Measurements from ENCODE around the gene FAM200B. TPM values are rescaled to one million over a fixed set of nuclear protein-coding genes. Genes with fewer than 3 reads are reported as not detected.

FAM200B gene
- total RNA-seq = 10 to 100 TPM; 41.8 to 48.9 TPM
- polyA plus RNA-seq (ENCODE audit: insufficient read depth, low read depth, low replicate concordance) = 75.2 TPM
- long read RNA-seq, donor 1, full-length matches to known transcripts = 32 of 38 reads
- long read RNA-seq, donor 1, partial matches to known transcripts = 6 of 38 reads
- long read RNA-seq, donor 1, other reads (novel, unspliced or antisense) = 0 of 38 reads
- long read RNA-seq, donor 2, full-length matches to known transcripts = 14 of 14 reads
- long read RNA-seq, donor 2, partial matches to known transcripts = 0 of 14 reads
- long read RNA-seq, donor 2, other reads (novel, unspliced or antisense) = 0 of 14 reads

DNA sequence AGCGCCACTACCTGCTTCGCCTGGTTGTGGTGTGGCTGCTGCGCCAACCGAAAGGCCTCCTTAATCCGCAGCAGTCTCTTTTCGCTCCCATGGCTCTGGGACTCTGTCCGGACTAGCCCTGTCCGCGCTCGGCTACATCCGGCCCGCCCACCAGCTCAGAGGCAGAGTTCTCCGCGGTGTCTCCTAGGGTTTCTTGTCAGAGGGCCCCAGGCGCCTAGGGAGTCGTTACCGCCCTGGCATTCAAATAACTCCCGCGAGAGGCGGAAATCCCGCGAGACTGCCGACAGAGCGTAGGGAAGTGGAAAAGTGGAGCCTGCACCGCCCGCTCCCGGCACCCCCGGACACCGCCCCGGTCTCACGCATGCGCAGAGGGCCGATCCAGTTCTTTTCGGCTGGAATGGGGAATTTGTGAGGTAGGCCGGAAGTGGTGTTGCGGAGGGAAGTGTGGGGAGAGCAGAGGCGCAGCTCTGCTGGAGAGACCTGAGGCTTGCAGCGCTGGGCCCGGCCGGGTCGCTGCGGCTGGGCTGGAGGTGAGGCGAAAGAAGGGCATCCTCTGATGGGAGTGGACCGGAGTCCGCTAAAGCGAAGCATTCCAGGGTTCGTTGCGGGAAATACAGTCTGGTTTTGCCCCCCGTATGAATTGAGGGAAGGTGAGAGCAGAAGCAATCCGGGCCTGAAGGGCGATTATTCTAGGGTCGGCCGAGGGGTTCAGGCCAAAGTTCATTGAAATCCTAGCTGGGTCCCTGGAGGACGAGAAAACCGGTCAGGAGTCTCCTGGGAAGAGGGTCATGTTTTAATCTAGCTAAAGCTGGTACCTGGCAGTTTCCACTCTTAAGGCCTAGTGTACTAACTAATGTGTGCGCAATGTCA is at the start of gene FAM200B:
TSS of gene FAM200B (plus strand) at position 456 of the 870 bp plus-strand sequence. CDS start 5,151 bp downstream, outside the sequence.
- Histone ChIP-seq H3K9me3 (no peaks in the 10 kb centered on the region), H3K27ac (peak within 1 kb of the TSS; percentile 75 to 90), H3K36me3 (ENCODE audit: low read depth, missing control alignments) (no peaks in the 10 kb centered on the region), H3K4me1 (no peaks in the 10 kb centered on the region), H3K4me3 (peak within 1 kb of the TSS; percentile 77 to 79), H3K27me3 (no peaks in the 10 kb centered on the region)
- peak; percentile 99 for DNase-seq
- intact Hi-C loops (cut with DNase I; ENCODE audit: low total_unique reads) = no loop called here
- 1% methylated on average over 26 to 56 of the region's 56 CpGs for WGBS, 2 donors
- TF ChIP-seq, protein P1, sequence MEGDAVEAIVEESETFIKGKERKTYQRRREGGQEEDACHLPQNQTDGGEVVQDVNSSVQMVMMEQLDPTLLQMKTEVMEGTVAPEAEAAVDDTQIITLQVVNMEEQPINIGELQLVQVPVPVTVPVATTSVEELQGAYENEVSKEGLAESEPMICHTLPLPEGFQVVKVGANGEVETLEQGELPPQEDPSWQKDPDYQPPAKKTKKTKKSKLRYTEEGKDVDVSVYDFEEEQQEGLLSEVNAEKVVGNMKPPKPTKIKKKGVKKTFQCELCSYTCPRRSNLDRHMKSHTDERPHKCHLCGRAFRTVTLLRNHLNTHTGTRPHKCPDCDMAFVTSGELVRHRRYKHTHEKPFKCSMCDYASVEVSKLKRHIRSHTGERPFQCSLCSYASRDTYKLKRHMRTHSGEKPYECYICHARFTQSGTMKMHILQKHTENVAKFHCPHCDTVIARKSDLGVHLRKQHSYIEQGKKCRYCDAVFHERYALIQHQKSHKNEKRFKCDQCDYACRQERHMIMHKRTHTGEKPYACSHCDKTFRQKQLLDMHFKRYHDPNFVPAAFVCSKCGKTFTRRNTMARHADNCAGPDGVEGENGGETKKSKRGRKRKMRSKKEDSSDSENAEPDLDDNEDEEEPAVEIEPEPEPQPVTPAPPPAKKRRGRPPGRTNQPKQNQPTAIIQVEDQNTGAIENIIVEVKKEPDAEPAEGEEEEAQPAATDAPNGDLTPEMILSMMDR (IDR thresholded peaks at IDR 0.05) = peak in 2 of 3 experiments; percentile 14 to 17
- peak; percentile 32 for TF ChIP-seq POLR2A (IDR thresholded peaks at IDR 0.05)

- no peaks in the 10 kb centered on the region for H3K36me3 ChIP-seq (ENCODE audit: low read depth, missing control alignments)
- 96 to 100% methylated on average over 1 of the region's 1 CpG for WGBS, 2 donors
- no peak overlapping the region for H3K27ac ChIP-seq
- no peak for DNase-seq
- no peaks in the 10 kb centered on the region for H3K9me3 ChIP-seq
- intact Hi-C loops (cut with DNase I; ENCODE audit: low total_unique reads) = no loop called here
- H3K4me1 ChIP-seq = no peaks in the 10 kb centered on the region
- TF ChIP-seq, protein P1 (IDR thresholded peaks at IDR 0.05) = no peak
- TF ChIP-seq POLR2A (IDR thresholded peaks at IDR 0.05) = no peak
- no peak overlapping the region for H3K4me3 ChIP-seq
- no peaks in the 10 kb centered on the region for H3K27me3 ChIP-seq
Observed at GRCh38 chr4:15636818-15637217, 44.8 kb upstream of the FAM200B start.

GRCh38 chr4:15638418-15638817 is 43.2 kb upstream of the FAM200B start:
- H3K4me1 ChIP-seq = no peaks in the 10 kb centered on the region
- 91 to 95% methylated on average over 6 of the region's 6 CpGs for WGBS, 2 donors
- no peaks in the 10 kb centered on the region for H3K9me3 ChIP-seq
- TF ChIP-seq, protein P1 (IDR thresholded peaks at IDR 0.05) = no peak
- TF ChIP-seq POLR2A (IDR thresholded peaks at IDR 0.05) = no peak
- no peak overlapping the region for H3K4me3 ChIP-seq
- DNase-seq = no peak
- no peak overlapping the region for H3K27ac ChIP-seq
- intact Hi-C loops (cut with DNase I; ENCODE audit: low total_unique reads) = no loop called here
- no peaks in the 10 kb centered on the region for H3K27me3 ChIP-seq
- H3K36me3 ChIP-seq (ENCODE audit: low read depth, missing control alignments) = no peaks in the 10 kb centered on the region

- Histone ChIP-seq H3K4me1 (peaks cover 19% of the 10 kb centered on the region), H3K27me3 (no peaks in the 10 kb centered on the region), H3K9me3 (no peaks in the 10 kb centered on the region), H3K27ac (no peak overlapping the region), H3K36me3 (ENCODE audit: low read depth, missing control alignments) (no peaks in the 10 kb centered on the region), H3K4me3 (no peak overlapping the region)
- no peak for TF ChIP-seq POLR2A (IDR thresholded peaks at IDR 0.05)
- TF ChIP-seq, protein P1 (IDR thresholded peaks at IDR 0.05) = no peak
- DNase-seq = no peak
- intact Hi-C loops (cut with DNase I; ENCODE audit: low total_unique reads) = no loop called here
- 52 to 53% methylated on average over 2 of the region's 2 CpGs for WGBS, 2 donors
Observed at GRCh38 chr4:15648600-15648999, 33.0 kb upstream of the FAM200B start.

Data from testis (tissue), 5 donors.